Hematopoietic multipotent progenitor cell treated with erythropoietin and hydrocortisone succinate and interleukin-3 and kit ligand, for 4 days (in vitro differentiated cells): ENCODE measurements around the gene KIAA1191.

Experiments used
- DNase-seq: peaks from one replicate; pipeline ENCODE4 v3.0.0-alpha.2; 2015

Gene KIAA1191

GRCh38 chr5:176365351-176366231 lies 4.0 kb upstream of the KIAA1191 start, which contains the start of gene ARL10:
TSS of gene ARL10 (plus strand) at chr5:176365487. CDS start at chr5:176365564, 77 bp downstream.
- DNase-seq: peak; percentile 49

DNA sequence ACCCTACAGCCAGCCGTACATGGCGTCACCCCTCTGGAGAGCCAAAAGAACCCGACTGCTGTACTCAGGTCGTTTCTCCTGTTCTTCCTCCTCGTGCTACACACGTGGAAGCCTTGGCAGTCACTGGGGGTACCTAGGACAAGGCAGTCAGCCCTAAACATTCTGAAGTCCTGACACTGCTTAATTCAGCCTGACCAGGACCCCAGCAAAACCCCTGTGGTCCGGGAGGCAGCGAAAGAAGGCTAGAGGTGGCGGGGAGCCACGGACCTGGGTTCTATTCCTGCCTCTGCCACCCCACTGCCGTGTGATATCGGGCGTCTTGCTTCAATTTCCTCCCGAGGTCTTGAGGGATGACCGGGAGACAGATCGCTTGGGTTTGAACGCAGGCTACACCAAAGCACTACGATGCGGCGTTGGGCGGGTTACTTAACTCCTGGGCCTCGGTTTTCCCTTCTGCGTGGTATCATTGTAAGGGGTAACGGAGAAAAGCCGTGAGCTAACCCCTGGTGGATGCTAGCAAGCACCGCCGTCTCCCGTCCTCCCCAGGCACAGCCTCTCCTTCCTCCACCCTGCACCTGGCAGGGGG lies 3.3 kb upstream of the KIAA1191 start:
- DNase-seq: no peak

GRCh38 chr5:176362233-176362490 lies 598 bp upstream of the KIAA1191 start:
- DNase-seq: no peak

DNA sequence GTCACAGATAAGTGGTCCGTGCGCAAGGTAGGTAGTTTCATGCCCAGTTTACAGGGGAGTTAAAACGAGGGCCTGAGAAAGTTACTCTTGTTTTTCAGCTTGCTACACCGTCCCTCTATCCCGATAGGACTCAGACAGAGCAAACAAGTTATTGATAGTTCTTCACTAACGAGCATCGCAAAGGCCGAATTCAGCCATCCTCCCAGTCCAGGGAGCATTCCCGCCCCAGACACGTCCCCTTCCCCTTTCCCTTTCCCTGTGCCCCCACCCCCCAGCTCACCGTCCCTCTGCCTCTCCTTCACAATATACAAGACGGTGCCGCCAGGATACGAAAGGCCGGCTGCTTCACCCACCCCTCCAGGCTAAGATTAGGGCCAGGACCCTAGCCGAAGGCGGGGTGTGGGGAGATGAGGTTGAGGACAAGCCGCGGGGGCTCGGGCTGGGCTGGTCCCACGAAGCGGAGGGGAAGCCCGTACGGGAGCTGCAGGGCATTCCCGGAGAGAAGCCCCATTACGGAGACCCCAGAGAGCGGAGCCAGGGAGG lies 599 bp downstream of the KIAA1191 start:
- DNase-seq: no peak

DNA sequence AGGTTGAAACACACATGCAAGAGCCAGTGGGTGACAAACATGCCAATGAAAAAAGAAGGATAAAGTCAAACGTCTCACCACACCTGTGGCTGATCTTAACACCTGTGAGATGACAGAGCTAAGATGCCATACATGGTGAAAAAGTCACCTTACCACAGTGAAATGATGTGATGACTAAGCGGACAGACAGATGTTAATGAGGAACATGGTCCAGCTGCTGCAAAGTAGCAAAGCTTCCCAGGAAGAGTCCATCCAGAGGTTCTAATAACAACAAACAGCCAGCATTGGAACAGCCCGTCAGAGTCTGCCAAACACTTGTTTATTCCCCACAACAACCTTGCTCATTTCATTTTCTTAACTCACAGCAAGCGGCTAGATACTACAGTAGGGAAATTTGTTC lies 1.9 kb downstream of the KIAA1191 start:
- no peak for DNase-seq

DNA sequence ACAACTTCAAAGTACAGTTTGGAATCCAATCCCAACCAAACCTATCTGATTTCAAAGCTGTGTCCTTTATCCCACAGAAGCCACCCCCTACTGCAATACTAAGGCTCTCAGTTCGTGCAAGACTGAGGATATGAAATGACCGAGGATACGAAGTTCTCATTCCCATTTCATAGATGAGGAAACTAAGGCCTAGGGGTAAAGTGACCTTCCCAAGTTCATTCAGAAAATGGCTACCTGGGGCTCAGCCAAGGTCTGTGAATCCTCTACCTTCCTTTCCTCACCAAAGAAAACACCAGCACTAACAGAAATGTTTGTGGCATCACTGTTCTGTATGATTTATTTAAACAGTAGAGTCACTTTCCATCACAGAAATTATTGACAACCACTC lies 5.4 kb downstream of the KIAA1191 start:
- no peak for DNase-seq

- no peak for DNase-seq
These were observed 6.0 kb downstream of the KIAA1191 start for GRCh38 chr5:176355400-176356178.

- DNase-seq: no peak
These were observed 8.0 kb downstream of the KIAA1191 start for GRCh38 chr5:176353533-176353932.

- DNase-seq: no peak
These were observed 9.3 kb downstream of the KIAA1191 start for GRCh38 chr5:176352116-176352878.

DNA sequence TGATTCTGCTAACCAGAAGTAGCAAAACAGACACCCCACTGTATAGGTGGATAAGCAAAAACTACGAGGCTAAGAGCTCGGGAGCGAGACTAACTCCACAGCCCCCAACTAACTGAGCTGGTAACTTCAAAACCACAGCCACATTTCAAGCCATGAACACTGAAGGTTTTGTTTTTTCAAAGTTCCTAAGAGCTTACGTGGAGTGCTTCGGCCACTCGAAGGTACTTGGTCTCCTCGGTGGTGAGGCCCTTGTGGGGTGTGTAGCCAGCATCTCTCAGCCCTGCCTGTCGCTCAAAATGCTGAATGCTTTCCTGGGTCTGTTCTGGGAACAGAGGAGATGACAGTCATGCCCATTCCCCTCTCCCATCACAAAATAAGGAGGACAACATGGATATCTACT lies 11.1 kb downstream of the KIAA1191 start:
- no peak for DNase-seq

DNA sequence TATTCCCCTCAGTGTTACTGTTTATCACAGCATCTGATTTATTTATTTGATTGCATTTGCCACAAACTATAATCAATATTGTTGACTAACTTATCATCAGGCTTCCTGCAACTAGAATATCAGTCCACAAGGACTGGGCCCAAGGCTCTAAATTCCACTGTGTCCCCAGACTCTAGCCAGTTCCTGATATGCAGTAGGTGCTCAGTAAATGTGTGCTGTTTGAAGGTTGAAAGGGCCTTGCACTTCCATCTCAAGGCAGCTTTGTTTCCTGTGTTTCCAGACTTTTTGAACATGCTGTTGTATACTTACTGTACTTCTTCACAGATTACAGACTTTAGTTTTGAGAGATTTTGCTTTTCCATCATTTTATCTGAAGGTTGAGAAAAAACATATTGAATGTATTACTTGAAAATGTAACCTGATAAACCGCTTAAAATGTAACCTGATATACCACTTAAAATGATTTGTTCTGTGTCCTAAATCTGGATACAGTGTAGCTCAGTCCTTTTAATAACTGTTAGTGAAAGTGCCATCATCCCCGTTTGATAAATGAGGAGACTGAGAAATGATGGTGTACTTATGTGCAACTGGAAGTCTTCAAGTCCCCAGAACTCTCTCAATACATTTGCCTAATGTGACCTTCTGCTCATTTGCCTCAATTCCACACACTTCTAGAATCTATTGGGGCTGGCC lies 18.7 kb downstream of the KIAA1191 start:
- DNase-seq: no peak

DNA sequence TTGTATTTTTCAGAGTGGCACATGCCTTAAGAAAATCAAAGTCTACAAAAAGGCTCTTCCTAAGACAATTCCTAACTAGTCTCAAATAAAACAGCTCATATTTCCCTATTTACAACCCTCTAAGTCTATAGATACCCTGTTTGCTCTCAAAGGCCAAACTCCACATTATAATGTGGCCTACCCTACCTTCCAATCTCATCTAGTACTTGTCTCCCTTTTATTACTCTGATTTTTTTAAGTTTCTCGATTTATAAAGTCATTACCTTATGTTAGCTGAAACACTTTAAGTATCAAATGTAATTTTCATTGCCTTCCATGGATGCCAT lies 19.4 kb downstream of the KIAA1191 start:
- no peak for DNase-seq

GRCh38 chr5:176341325-176342157 lies 20.0 kb downstream of the KIAA1191 start:
- peak; percentile 29 for DNase-seq

DNA sequence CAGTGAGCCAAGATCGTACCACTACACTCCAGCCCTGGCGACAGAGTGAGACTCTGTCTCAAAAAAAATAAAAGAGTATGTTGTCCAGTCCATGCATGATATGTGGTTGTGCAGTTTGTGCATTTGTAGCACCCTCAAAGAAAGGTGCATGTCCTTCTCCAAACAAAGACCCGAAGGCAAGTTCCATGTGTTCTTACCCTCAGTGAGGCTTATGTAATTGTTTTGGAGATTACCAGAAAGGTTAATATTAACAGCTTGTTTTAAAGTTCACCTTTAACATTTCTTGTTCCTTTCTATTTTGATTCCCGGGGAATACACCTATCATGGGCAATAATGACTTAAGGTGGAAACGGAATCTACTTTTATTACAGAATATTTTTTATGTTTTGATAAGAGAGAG lies 22.3 kb downstream of the KIAA1191 start:
- DNase-seq: no peak

GRCh38 chr5:176337913-176338312 lies 23.7 kb downstream of the KIAA1191 start:
- no peak for DNase-seq

- no peak for DNase-seq
These were observed 27.4 kb downstream of the KIAA1191 start for GRCh38 chr5:176334031-176334770.

GRCh38 chr5:176320577-176320976 lies 41.0 kb downstream of the KIAA1191 start:
- no peak for DNase-seq

DNA sequence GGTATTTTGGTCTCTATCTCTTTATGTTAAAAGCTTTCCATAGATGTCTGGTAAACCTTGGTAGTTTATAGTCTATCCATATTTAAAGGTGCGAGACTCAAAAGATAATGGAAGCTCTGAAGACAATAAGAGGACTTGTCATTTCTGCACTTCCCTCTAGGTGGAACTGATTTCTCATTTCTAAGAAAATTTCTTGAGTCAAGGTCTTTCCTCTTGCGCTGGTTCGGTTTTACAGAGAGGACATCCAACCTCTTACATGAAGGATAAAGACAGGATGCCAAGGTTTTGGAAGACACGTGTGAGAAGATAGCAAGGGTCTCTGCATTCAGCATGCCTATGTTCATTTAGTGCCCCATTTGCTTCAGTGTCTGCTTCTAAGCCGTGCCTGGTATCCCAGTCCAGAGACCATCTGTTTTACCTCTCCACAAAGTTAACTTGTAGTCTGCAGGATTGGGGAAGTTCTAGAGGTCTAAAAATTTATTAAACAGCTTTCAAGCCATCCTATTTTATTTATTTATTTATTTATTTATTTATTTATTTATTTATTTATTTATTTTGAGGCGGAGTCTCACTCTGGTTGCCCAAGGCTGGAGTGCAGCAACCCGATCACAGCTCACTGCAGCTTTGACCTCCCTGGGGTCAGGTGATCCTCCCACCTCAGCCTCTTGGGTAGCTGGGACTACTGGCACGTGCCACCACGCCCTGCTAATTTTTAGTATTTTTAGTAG lies 41.6 kb downstream of the KIAA1191 start:
- peak; percentile 38 for DNase-seq

GRCh38 chr5:176317534-176318374 lies 43.8 kb downstream of the KIAA1191 start:
- no peak for DNase-seq
